GM19395 (cell line): ENCODE data around the gene TLN1.

ENCODE experiments used
- ATAC-seq: cut with Tn5 transposase; IDR thresholded peaks from one replicate; pipeline ENCODE4 v1.9.1; 2021; ENCODE audit warnings: mild to moderate bottlenecking, moderate library complexity; ENCODE audit not compliant: unreplicated experiment

TLN1 gene, protein sequence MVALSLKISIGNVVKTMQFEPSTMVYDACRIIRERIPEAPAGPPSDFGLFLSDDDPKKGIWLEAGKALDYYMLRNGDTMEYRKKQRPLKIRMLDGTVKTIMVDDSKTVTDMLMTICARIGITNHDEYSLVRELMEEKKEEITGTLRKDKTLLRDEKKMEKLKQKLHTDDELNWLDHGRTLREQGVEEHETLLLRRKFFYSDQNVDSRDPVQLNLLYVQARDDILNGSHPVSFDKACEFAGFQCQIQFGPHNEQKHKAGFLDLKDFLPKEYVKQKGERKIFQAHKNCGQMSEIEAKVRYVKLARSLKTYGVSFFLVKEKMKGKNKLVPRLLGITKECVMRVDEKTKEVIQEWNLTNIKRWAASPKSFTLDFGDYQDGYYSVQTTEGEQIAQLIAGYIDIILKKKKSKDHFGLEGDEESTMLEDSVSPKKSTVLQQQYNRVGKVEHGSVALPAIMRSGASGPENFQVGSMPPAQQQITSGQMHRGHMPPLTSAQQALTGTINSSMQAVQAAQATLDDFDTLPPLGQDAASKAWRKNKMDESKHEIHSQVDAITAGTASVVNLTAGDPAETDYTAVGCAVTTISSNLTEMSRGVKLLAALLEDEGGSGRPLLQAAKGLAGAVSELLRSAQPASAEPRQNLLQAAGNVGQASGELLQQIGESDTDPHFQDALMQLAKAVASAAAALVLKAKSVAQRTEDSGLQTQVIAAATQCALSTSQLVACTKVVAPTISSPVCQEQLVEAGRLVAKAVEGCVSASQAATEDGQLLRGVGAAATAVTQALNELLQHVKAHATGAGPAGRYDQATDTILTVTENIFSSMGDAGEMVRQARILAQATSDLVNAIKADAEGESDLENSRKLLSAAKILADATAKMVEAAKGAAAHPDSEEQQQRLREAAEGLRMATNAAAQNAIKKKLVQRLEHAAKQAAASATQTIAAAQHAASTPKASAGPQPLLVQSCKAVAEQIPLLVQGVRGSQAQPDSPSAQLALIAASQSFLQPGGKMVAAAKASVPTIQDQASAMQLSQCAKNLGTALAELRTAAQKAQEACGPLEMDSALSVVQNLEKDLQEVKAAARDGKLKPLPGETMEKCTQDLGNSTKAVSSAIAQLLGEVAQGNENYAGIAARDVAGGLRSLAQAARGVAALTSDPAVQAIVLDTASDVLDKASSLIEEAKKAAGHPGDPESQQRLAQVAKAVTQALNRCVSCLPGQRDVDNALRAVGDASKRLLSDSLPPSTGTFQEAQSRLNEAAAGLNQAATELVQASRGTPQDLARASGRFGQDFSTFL (N-terminal part only)

DNA sequence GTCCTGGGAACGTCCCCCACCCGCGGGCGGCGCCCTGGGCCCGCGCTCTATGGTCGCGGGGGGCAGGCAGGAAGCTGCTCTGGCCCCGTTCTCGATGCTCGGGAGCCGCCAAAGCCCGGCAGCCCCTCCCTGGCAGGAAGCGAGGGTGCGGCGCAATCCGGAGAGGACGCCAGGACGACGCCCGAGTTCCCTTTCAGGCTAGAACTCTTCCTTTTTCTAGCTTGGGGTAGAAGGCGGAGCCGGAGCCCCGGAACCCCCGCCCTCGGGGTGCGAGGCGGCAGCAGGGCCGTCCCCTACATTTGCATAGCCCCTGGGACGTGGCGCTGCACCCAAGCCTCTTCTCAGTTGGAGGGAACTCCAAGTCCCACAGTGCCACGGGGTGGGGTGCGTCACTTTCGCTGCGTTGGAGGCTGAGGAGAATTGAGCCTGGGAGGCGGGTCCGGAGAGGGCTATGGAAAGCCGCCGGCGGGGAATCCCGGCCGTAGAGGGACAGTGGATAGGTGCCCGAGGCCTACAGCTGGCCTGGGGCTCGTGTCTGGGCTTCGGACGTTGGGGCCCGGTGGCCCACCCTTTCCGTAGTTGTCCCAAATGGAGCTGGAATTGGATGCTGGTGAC is at the start of gene TLN1, which contains the start of gene CREB3:
TLN1 (minus strand) TSS at position 11 of the 615 bp plus-strand sequence. CDS start 6,501 bp downstream, outside the sequence.
CREB3 (plus strand) TSS at position 482 of the 615 bp plus-strand sequence; CDS start at position 589, 107 bp downstream.
- ATAC-seq, result peak; percentile 84

DNA sequence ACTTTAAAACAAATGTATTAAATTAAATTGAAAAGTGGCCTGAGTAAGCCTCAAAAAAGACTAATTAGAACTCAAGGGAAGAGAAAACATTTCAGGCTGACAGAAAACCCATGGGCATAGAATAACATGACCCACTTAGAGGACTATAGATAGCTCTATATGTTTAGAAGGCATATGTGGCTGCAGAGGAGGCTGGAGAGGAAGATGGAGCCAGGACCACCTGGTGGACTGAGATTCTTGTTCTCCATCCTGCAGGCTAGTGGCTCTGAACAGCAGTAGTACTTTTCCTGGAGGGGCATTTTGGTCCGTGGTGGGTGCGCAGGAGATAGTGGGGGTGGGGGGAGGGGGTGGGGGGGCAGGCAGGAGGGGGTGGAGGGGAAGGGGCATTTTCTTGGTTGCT is 49.1 kb upstream of the TLN1 start:
- ATAC-seq, result no peak

DNA sequence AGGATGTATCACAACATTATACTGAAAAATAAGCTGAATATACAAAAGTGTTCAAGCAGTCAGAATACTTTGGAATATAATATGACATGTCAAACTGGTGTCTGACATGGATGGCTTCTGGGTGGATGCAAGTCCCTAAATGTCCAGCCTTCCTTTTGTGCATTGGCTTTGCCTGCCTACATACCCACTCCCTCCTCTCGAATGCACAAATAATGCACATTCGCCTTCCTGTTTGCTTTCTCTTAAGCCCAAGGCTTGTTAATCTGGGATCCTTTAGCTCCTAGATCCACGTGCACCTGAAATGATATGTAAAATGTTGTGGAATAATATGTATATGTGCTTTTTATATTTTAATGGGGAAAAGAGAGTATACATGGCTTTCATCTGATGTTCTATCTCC is 46.5 kb upstream of the TLN1 start:
- ATAC-seq, result no peak

DNA sequence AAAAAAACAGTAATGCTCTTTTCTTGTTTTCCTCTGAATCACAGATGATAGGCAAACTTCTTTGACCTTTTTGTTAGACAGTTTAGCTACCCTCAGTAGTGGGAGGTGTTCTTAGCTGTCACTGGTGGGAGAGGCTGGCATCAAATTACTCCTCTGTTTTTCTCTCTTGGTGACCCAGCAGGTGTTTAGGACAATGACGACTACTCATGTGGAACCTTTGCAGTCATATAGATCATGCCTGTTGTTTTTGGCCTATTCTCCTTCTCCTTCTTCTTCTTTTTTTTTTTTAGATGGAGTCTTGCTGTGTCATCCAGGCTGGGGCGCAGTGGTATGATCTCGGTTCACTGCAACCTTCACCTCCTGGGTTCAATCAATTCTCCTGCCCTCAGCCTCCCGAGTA is 44.0 kb upstream of the TLN1 start:
- no peak for ATAC-seq

DNA sequence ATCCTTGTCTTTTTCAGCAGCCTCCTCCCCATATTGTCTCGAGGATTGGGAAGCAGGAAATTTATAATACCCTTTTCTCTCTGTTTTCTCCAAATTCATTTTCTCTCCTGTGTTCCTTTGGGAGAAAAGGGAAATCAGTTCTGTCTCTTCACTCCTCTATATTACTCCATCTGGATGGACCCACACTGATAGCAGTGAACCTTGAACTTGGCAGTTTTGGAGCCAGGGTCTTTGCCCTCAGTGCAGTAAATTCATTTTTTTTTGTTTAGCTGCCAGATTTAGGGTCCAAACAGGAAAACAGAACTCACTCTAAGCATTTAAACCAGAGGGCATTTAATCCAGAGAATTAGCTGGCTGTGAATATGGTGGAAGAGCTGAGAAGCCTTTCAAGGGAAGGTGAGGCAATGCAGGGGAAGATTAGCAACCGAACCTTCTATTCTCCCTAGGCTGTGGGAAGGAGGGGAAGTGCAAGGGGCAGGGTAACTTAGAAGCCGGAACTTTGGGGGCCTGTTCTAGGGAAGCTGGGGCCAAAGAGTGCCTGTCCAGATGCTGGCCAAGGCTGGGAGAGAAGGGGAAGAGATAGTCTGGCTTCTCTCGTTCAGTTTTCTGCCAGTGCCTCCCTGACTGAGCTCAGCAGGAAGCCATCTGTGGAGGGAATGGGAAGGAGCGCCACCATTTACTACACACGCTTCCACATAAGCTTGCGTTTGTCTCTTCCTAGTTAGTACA is 43.1 kb upstream of the TLN1 start:
- ATAC-seq, result no peak

DNA sequence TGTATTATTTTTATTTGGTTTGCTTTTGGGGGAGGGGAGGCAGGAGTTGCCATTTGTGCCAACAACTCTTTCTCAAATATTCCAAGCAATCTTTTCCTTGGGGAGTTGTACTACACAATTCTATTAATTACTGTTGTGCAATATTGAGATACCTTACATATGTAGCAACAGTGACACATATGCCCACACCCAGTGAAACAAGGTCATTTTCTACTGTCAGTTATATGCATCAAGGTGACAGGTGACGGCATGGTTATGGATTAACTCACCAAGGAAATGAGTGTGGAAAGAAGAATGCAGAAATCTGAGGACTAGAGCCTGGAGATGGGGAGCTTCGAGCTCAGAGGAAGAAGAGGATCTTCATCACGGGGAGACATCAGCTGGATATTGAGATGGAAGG is 39.9 kb upstream of the TLN1 start:
- no peak for ATAC-seq

DNA sequence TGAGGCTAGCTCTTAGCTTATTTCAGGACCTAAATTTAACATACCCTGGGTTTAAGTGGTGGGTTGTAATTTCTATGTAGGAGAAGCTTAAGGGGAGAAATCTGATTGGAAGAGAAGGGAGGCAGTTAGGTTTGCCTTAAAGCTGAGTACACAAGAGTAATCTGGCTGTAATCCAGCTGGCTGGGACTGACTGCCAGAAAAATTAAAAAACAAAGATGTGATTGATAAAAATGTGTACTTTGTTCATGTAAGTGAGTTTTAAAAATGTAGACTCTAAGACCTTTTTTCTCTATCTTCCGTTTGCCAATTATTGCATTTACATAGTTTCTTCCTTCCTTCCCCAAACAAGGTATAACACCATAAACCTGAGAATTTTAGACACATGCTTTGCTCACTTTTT is 39.5 kb upstream of the TLN1 start:
- no peak for ATAC-seq

DNA sequence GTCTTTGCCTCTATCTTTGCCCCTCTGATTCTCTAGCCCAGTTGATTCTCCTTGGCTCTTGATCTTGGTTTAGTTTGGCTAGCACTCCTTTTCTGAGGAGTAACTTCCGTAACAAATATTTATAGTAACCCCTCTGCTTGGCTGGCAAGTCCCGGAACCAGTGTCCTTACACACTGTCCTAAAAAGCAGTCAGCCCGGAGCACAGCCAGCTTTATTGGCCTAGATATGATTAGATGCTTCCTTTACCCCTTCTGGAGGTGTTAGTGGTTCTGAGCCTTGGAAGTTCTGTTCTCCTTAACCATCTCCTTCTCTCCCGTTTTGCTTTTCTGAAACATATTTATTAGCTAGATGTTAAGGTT is 39.1 kb upstream of the TLN1 start:
- ATAC-seq, result no peak

DNA sequence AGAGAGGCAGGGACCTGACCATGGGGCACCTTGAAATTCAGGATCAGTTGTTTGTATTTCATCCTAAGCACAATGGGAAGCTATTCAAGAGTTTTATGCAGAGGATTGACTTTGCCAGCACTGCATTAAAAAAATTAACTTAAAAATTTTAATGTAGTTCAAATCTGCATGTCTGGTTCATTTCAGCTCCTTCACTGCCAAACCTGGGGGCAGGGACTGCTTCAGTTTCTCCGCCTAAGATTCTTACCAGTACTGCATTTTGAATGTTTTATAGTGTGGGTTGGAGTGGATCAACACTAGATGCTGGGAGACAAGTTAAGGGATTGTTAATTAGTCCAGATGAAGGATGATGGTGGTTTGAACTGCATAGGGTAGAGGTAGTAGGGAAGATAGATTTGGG is 37.8 kb upstream of the TLN1 start:
- no peak for ATAC-seq

DNA sequence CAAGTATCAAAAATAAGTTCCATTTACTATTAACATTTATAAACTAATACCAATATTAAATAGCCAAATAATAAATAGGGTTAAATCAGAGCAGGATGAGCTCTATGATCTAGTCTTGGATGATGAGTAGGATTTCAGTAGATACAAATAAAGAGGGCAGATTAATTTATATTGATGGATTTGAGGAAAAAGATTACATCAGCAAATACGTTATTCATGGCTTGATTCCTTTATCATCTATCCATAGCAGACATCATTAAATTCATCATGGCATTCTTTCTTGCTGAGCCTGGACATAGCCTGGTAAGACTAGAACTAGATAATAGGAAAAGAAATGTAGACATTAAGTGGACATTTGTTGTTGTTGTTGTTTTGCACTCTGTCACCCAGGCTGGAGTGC is 35.5 kb upstream of the TLN1 start:
- ATAC-seq, result no peak

DNA sequence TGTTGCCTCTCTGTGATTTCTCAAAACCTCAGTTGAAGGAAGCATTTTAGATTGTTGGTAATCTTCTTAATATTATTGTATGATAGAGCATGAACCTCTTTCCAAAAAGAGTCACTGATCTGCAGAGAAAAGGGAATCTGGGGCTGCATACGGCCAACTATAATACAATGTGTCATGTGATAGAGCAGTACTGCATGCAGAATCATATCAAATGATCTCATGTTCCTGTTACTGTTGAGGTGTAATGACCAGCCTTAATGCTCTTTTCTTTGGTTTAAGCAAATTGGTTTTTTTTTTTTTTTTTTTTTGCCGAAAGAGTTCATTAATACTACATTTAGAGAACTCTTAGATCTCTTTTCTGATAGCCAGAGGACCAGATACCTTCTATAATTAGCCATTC is 35.0 kb upstream of the TLN1 start:
- no peak for ATAC-seq

DNA sequence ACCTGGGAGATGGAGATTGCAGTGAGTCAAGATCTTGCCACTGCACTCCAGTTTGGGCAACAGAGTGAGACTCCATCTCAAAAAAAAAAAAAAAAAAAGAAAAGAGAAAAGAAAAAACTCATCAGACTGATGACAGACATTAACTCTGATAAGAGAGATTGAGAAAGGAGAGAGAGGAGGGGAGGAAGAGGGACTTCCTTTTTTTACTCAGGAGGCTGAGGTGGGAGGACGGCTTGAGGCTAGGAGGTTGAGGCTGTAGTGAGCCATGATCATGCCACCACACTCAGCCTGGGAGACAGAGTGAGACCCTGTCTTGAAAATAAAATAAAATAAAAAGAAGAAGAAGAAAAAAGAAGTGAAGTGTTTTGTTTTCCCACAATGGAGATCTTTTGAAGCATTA is 31.8 kb upstream of the TLN1 start:
- no peak for ATAC-seq

DNA sequence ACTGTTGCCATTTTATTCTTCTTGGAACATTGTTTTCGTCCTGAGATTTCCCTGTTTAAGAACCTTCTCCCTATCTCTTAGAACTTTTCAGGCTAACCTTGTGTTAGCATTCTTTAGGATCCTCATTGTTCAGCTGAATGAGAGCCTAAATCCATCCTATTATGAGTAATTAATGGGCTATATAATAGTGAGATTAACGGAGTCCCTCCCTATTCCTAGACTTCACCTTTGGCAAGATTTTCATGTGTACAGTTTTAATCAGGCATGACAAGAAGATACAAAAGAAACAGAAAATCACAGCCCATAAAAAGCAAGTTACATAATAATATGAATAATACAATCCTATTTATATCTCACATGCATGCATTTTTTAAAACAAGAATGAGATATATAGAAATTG is 31.2 kb upstream of the TLN1 start:
- ATAC-seq, result no peak

DNA sequence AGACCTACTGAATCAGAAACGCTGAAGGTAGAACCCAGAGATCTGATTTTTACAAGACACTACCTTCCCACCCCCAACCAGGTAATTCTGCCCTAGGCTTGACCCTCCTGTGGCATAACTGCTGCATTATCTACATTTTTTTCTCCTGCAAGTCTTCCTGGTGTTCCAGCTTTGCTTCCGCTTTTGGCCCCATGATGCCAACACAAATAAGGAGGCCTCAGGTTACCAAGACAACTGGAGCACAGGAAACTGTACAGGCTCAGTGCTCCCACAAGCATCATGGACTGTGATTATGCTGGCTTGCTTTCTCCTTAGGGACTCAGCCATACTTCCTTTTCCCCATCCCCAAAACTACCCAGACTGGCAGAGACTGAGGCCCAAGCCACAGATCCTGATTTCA is 28.7 kb upstream of the TLN1 start:
- ATAC-seq, result no peak

DNA sequence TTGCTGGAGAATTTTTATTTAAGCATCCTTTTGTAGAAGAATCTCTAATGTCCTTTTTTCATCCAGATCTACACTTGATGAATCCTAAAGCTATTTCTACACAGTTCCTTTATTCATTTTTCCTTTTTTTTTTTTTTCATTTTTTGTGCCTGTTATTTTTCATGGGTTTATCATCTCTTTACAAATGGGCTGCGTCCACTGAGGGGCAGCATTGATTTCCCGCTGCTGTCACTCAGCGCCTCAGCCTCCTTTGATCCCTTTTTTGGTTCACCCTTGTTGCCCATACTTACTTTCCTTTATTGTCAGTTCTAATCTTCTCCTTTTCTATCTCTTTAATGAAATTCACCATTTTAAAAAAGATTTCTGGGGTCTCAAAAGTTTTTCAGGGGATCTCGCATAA is 27.8 kb upstream of the TLN1 start:
- ATAC-seq, result no peak

DNA sequence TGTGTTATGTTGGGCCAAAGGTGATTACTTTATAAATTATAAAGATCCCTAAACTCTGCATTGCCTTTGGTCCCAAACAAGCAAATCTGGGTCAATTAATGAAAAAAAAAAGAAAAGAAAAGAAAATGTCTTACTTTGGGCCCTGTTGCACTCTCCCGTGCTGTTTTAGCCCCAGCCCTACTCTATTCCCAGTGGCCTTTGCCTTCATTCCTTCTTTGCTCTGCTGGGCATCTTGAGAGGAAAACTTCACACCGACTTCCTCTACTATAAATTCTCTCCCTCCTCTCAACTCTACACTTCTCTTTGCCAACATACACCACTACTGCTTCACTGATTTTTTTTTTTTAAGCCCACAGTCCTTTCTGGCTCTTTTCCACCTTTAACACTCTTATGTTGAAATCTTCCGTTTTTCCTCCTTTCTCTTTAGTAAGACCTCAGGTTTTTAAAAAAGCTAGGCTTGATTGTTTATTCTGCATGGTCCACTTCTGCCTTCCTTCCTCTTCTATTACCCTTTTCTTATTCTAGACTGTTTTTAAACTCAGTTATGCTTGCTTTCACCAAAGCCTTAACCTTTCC is 26.6 kb upstream of the TLN1 start:
- no peak for ATAC-seq

DNA sequence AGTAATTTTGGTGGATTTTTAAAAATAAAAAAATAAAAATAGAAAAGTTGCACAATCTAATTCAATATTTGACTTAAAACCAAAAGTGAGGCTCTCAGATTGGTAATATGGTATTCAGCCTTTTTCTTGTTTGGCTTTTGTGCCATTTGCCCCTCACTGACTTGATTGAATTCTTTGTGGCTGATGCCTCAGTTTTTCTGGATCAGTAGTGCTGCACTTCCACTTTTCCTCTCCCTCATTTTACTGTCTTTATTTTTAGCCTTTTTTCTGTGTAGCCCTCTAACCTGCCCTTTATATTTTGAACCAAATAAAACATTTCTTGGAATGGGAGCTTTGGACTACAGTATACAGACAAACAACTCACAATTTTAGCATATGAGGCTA is 25.9 kb upstream of the TLN1 start:
- no peak for ATAC-seq

DNA sequence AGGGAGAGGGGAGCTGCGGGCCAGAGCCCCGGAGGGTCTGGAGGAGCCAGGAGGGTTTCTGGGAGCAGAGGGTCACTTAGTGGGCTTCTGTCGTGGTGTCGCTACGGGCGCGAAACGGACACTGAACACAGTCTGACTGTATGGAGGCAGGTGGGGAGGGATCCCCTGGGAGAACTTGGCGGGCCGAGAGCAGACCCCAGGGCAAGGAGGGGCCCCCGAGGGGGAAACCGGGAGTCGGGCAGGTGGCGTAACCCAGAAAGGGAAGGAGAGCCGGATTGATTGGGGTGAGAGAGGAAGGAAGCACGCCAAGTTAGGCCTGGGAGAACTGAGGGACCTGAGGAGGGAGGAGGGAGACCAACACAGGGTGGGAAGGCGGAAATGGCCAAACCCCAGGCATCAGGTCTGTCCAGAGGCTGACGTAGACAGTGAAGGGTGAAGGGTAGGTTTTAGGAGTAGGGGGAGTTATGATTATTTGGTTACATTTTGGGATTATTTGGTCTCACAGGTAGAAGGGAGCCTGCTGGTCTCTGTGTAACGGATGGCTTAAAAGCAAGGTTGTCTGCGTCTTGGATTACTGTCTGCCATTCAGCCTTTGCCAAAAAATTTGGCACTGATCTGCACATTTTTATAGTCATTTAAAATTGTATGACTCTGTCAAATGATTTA is 25.4 kb upstream of the TLN1 start:
- ATAC-seq, result peak; percentile 52
